PC-3 (cell line): Measurements from ENCODE around the gene PPFIBP2. TPM values are rescaled to one million over a fixed set of nuclear protein-coding genes. Genes with fewer than 3 reads are reported as not detected.

Source experiments
- ATAC-seq: fragments of 200-7000 bp; cut with Tn5 transposase; 2 replicates; pipeline ENCODE4 v1.9.1; 2020; ENCODE audit warnings: mild to moderate bottlenecking, moderate library complexity
- BruUV-seq: library from RNA; stranded (reverse); fragments of 400-500 nt; replicated peaks from 2 replicates; lab custom pipeline; 2021; lab: Mats Ljungman, UMichigan
- CTCF ChIA-PET: fragments of 300-600 bp; sonication (Branson Sonifier 250); formaldehyde crosslinking; loops from one replicate; lab custom pipeline; 2022; ENCODE audit warnings: antibody characterized with exemption; lab: Charles Lee
- POLR2A ChIA-PET: fragments of 300-600 bp; sonication (Branson Sonifier 250); formaldehyde crosslinking; loops from one replicate; lab custom pipeline; 2022; ENCODE audit warnings: antibody characterized with exemption; ENCODE audit not compliant: unreplicated experiment; lab: Charles Lee
- DNase-seq: peaks from one replicate; pipeline ENCODE4 v3.0.0-alpha.2; 2015
- H2AFZ ChIP-seq: fragments of 300-600 bp; sonication (generic); 2 replicates; pipeline ENCODE4 v1.6.0; 2016; ENCODE audit warnings: antibody characterized with exemption, low read length
- H3F3A ChIP-seq: fragments of 300-600 bp; sonication (generic); one replicate; pipeline ENCODE4 v1.6.0; 2017; ENCODE audit warnings: antibody characterized with exemption, low read length, control low read depth, mild to moderate bottlenecking; ENCODE audit not compliant: unreplicated experiment
- H3K27ac ChIP-seq: fragments of 300-600 bp; sonication (generic); 2 replicates; pipeline ENCODE4 v1.5.1; 2016; ENCODE audit warnings: mild to moderate bottlenecking, low read length
- H3K27me3 ChIP-seq: fragments of 300-600 bp; sonication (generic); 2 replicates; pipeline ENCODE4 v1.6.1; 2016; ENCODE audit warnings: low read length, mixed read lengths
- H3K36me3 ChIP-seq: fragments of 300-600 bp; sonication (generic); 2 replicates; pipeline ENCODE4 v1.6.1; 2016; ENCODE audit warnings: low read depth, mixed run types, low read length, mixed read lengths
- H3K4me1 ChIP-seq: fragments of 300-600 bp; sonication (generic); 2 replicates; pipeline ENCODE4 v1.5.1; 2016; ENCODE audit warnings: low read length; ENCODE audit not compliant: insufficient read depth
- H3K4me2 ChIP-seq: fragments of 300-600 bp; sonication (generic); 2 replicates; pipeline ENCODE4 v1.6.0; 2016; ENCODE audit warnings: low read length
- H3K4me3 ChIP-seq: fragments of 300-600 bp; sonication (generic); 2 replicates; pipeline ENCODE4 v1.5.1; 2016; ENCODE audit warnings: mild to moderate bottlenecking, low read length, mixed read lengths
- H3K79me2 ChIP-seq: fragments of 300-600 bp; sonication (generic); 2 replicates; pipeline ENCODE4 v1.6.1; 2017; ENCODE audit warnings: low read length, mixed read lengths
- H3K9ac ChIP-seq: fragments of 300-600 bp; sonication (generic); 2 replicates; pipeline ENCODE4 v1.6.0; 2016; ENCODE audit warnings: mild to moderate bottlenecking, low read length
- H3K9me2 ChIP-seq: fragments of 300-600 bp; sonication (generic); replicated peaks from 2 replicates; pipeline ENCODE4 v1.6.1; 2016; ENCODE audit warnings: mixed run types, low read length, mixed read lengths
- H3K9me3 ChIP-seq: fragments of 300-600 bp; sonication (generic); 2 replicates; pipeline ENCODE4 v1.6.1; 2016; ENCODE audit warnings: low read length, mixed read lengths
- H4K20me1 ChIP-seq: fragments of 300-600 bp; sonication (generic); 2 replicates; pipeline ENCODE4 v1.6.1; 2016; ENCODE audit warnings: low read length, mixed read lengths
- EZH2 ChIP-seq: fragments of 300-600 bp; sonication (generic); IDR thresholded peaks from one replicate; pipeline ENCODE4 v1.6.1; 2017; ENCODE audit warnings: antibody characterized with exemption, mild to moderate bottlenecking, low read length; ENCODE audit not compliant: unreplicated experiment
- EZH2phosphoT487 ChIP-seq: fragments of 300-600 bp; sonication (generic); IDR thresholded peaks from 2 replicates; pipeline ENCODE4 v1.6.1; 2018; ENCODE audit warnings: mild to moderate bottlenecking, antibody characterized with exemption, low read length, borderline replicate concordance
- intact Hi-C: fragments of 100-400 bp; cut with micrococcal nuclease; formaldehyde crosslinking; loops from 2 replicates; pipeline ENCODE4 v1.9.0; 2023
- total RNA-seq: library from RNA; depleted of rRNA; stranded (reverse); fragments of >200 nt; gene quantifications from 2 replicates; pipeline ENCODE4 v1.2.3, GENCODE V29; 2014
- TF ChIP-seq, protein P1 (sequence below): fragments of 300-600 bp; sonication (generic); conservative IDR thresholded peaks from 2 replicates; pipeline ENCODE4 v1.5.1; 2017; ENCODE audit warnings: antibody characterized with exemption, low read depth, mild to moderate bottlenecking, low read length

The PPFIBP2 gene
- total RNA-seq, 1 experiment from 2014 or later: 3.2 TPM

DNA sequence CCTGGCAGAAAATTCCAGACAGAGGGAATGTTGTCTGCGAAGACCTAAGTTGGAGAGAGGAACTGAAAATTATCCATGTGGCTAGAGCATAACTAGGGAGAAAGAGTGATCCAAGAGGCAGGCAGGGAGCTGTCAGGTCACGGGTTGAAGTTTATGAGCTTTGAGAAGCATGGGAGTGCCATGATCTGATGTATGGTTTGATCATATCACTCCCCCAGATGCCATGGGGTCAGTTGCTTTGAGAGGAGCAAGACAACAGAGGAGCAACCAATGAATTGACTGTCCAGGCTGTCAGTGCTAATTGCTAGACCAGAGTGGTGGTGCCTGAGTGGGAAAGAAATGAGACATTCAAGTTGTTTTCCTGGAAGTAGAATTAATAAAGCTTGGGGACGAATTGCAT, 105.5 kb downstream of the PPFIBP2 start:
- BruUV-seq: no TSS peak
- ATAC-seq (no peak), DNase-seq (no peak)
- POLR2A ChIA-PET: no interaction called here
- CTCF ChIA-PET: no interaction called here
- intact Hi-C loops: no loop called here
- no peaks in the 10 kb centered on the region for H3K79me2 ChIP-seq
- H2AFZ ChIP-seq: no peak overlapping the region
- H3K4me2 ChIP-seq: no peak overlapping the region
- H3K27me3 ChIP-seq: no peaks in the 10 kb centered on the region
- no peak overlapping the region for H3K9ac ChIP-seq
- no peak for TF ChIP-seq EZH2phosphoT487
- no peaks in the 10 kb centered on the region for H4K20me1 ChIP-seq
- H3K4me1 ChIP-seq: no peaks in the 10 kb centered on the region
- no peaks in the 10 kb centered on the region for H3K9me2 ChIP-seq
- no peaks in the 10 kb centered on the region for H3K9me3 ChIP-seq
- no peak overlapping the region for H3K4me3 ChIP-seq
- no peaks in the 10 kb centered on the region for H3F3A ChIP-seq
- H3K36me3 ChIP-seq: no peaks in the 10 kb centered on the region
- no peak overlapping the region for H3K27ac ChIP-seq

DNA sequence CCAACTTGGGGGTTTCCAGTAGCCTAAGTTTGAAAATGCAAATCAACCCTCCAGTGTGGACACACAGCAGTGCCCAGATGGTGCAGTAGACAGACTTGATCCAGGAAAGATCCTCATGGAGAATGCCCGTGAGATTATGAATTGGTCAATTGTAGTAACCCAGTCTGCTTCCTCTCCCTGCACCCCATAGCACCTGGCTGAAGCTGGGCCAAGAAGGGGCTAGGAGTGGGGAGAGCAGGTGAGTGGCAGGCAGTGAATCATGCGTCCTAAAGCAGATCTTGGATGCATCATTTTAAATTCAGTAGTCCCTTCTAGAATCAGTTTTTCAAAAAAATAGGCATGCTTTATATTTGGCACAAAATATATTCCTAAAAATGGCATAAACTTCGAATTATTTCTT, 107.3 kb downstream of the PPFIBP2 start:
- H3K9ac ChIP-seq: no peak overlapping the region
- DNase-seq (no peak), ATAC-seq (no peak)
- H3K9me3 ChIP-seq: no peaks in the 10 kb centered on the region
- H4K20me1 ChIP-seq: no peaks in the 10 kb centered on the region
- no peaks in the 10 kb centered on the region for H3K27me3 ChIP-seq
- ChIA-PET CTCF (no interaction called here), POLR2A (no interaction called here)
- no peak overlapping the region for H3K4me3 ChIP-seq
- no peak overlapping the region for H3K27ac ChIP-seq
- intact Hi-C loops: no loop called here
- TF ChIP-seq EZH2phosphoT487 (no peak), EZH2 (no peak)
- TF ChIP-seq, protein P1, sequence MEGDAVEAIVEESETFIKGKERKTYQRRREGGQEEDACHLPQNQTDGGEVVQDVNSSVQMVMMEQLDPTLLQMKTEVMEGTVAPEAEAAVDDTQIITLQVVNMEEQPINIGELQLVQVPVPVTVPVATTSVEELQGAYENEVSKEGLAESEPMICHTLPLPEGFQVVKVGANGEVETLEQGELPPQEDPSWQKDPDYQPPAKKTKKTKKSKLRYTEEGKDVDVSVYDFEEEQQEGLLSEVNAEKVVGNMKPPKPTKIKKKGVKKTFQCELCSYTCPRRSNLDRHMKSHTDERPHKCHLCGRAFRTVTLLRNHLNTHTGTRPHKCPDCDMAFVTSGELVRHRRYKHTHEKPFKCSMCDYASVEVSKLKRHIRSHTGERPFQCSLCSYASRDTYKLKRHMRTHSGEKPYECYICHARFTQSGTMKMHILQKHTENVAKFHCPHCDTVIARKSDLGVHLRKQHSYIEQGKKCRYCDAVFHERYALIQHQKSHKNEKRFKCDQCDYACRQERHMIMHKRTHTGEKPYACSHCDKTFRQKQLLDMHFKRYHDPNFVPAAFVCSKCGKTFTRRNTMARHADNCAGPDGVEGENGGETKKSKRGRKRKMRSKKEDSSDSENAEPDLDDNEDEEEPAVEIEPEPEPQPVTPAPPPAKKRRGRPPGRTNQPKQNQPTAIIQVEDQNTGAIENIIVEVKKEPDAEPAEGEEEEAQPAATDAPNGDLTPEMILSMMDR: no peak
- H3K4me2 ChIP-seq: no peak overlapping the region
- no peak overlapping the region for H2AFZ ChIP-seq
- H3K36me3 ChIP-seq: no peaks in the 10 kb centered on the region
- H3K4me1 ChIP-seq: no peaks in the 10 kb centered on the region
- no TSS peak for BruUV-seq
- no peaks in the 10 kb centered on the region for H3K9me2 ChIP-seq
- H3K79me2 ChIP-seq: no peaks in the 10 kb centered on the region
- H3F3A ChIP-seq: no peaks in the 10 kb centered on the region

DNA sequence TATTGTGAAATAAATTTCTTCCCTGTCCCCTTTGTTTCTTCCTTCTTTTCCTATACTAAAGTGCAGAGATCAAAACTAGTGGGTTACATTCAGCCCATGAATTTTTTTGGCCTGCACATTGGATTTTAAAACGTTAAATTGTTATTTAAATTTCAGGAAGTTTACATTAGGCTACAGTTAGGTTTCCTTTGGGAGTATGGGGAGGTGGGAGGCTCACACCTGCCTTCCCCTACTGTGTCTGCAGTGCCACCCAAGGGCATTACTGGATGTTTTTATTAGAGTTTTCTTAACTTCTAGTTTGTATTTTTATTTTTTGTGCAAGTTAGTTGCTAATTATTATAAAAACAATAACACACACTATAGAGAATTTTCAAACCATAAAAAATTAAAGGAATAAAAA, 107.8 kb downstream of the PPFIBP2 start:
- Histone ChIP-seq H3K79me2 (no peaks in the 10 kb centered on the region), H3K27ac (no peak overlapping the region), H3K4me2 (no peak overlapping the region), H4K20me1 (no peaks in the 10 kb centered on the region), H2AFZ (no peak overlapping the region), H3F3A (no peaks in the 10 kb centered on the region), H3K36me3 (no peaks in the 10 kb centered on the region), H3K9me2 (no peaks in the 10 kb centered on the region), H3K9ac (no peak overlapping the region), H3K4me1 (no peaks in the 10 kb centered on the region), H3K4me3 (no peak overlapping the region), H3K9me3 (no peaks in the 10 kb centered on the region), H3K27me3 (no peaks in the 10 kb centered on the region)
- POLR2A ChIA-PET: no interaction called here
- CTCF ChIA-PET: no interaction called here
- TF ChIP-seq EZH2phosphoT487: no peak
- TF ChIP-seq, protein P1: no peak
- no peak for TF ChIP-seq EZH2
- intact Hi-C loops: no loop called here
- ATAC-seq (no peak), DNase-seq (no peak)
- no TSS peak for BruUV-seq
